Measurements from ENCODE around the gene DAAM2. TPM values are rescaled to one million over a fixed set of nuclear protein-coding genes. Genes with fewer than 3 reads are reported as not detected.

The DAAM2 gene
- polyA plus RNA-seq, 1 donor (not counting 4 experiments of a cell fraction or from before 2014, with no cell fraction given), result not detected

GRCh38 chr6:39927159-39927558, 135.0 kb downstream of the DAAM2 start:
- Histone ChIP-seq H2AFZ (ENCODE audit: control insufficient read depth, low read length) (no peak overlapping the region), H3K4me1 (ENCODE audit: control insufficient read depth, extremely low read depth, insufficient read depth, low read length) (peaks cover 15% of the 10 kb centered on the region), H3K9ac (ENCODE audit: control insufficient read depth, extremely low read depth, insufficient read depth, low read length) (no peak overlapping the region), H3K4me2 (ENCODE audit: control insufficient read depth, extremely low read depth, insufficient read depth, low read depth, low read length) (no peak overlapping the region), H3K9me1 (ENCODE audit: control insufficient read depth, extremely low read depth, insufficient read depth, low read length) (no peaks in the 10 kb centered on the region), H3K79me2 (ENCODE audit: control insufficient read depth, insufficient read depth, low read length) (no peaks in the 10 kb centered on the region), H3K36me3 (ENCODE audit: control insufficient read depth in 2 of 2, extremely low read depth in 1 of 2, insufficient read depth in 2 of 2, low read length in 2 of 2) (no peaks in the 10 kb centered on the region), H3K4me3 (ENCODE audit: control insufficient read depth in 2 of 3, extremely low read depth in 1 of 3, insufficient read depth in 2 of 3, low read depth in 1 of 3, low read length in 3 of 3) (no peak overlapping the region), H3K9me3 (ENCODE audit: control insufficient read depth, low read depth, low read length) (no peaks in the 10 kb centered on the region), H3K27ac (ENCODE audit: control insufficient read depth, insufficient read depth, low read length) (no peak overlapping the region), H3K27me3 (ENCODE audit: control insufficient read depth, extremely low read depth, insufficient read depth, low read length) (no peaks in the 10 kb centered on the region), H4K20me1 (ENCODE audit: control insufficient read depth, extremely low read depth, insufficient read depth, low read length) (no peaks in the 10 kb centered on the region)
- TF ChIP-seq CTCF (optimal IDR thresholded peaks at IDR 0.05 in 1 of 3, IDR thresholded peaks at IDR 0.05 in 1 of 3, conservative IDR thresholded peaks at IDR 0.05 in 1 of 3; ENCODE audit: extremely low read depth in 1 of 3, insufficient read depth in 2 of 3, low read length in 3 of 3) (no peak), EZH2 (IDR thresholded peaks at IDR 0.05; ENCODE audit: low read length) (no peak)
- FAIRE-seq, result no peak
- dilution Hi-C loops (cut with MboI; ENCODE audit: extremely low pct_ligation_motif_present, low sequenced_read_pairs), result no loop called here
- DNase-seq (ENCODE audit: low read depth, low spot score), result no peak

- DNase-seq (ENCODE audit: low read depth, low spot score), result no peak
- dilution Hi-C loops (cut with MboI; ENCODE audit: extremely low pct_ligation_motif_present, low sequenced_read_pairs), result no loop called here
- Histone ChIP-seq H3K4me2 (ENCODE audit: control insufficient read depth, extremely low read depth, insufficient read depth, low read depth, low read length) (no peak overlapping the region), H3K27me3 (ENCODE audit: control insufficient read depth, extremely low read depth, insufficient read depth, low read length) (peaks cover 4% of the 10 kb centered on the region), H3K27ac (ENCODE audit: control insufficient read depth, insufficient read depth, low read length) (no peak overlapping the region), H3K4me1 (ENCODE audit: control insufficient read depth, extremely low read depth, insufficient read depth, low read length) (peaks cover 3% of the 10 kb centered on the region), H2AFZ (ENCODE audit: control insufficient read depth, low read length) (no peak overlapping the region), H3K9me1 (ENCODE audit: control insufficient read depth, extremely low read depth, insufficient read depth, low read length) (no peaks in the 10 kb centered on the region), H3K36me3 (ENCODE audit: control insufficient read depth in 2 of 2, extremely low read depth in 1 of 2, insufficient read depth in 2 of 2, low read length in 2 of 2) (no peaks in the 10 kb centered on the region), H3K79me2 (ENCODE audit: control insufficient read depth, insufficient read depth, low read length) (no peaks in the 10 kb centered on the region), H3K4me3 (ENCODE audit: control insufficient read depth in 2 of 3, extremely low read depth in 1 of 3, insufficient read depth in 2 of 3, low read depth in 1 of 3, low read length in 3 of 3) (no peak overlapping the region), H3K9me3 (ENCODE audit: control insufficient read depth, low read depth, low read length) (no peaks in the 10 kb centered on the region), H4K20me1 (ENCODE audit: control insufficient read depth, extremely low read depth, insufficient read depth, low read length) (no peaks in the 10 kb centered on the region), H3K9ac (ENCODE audit: control insufficient read depth, extremely low read depth, insufficient read depth, low read length) (no peak overlapping the region)
- FAIRE-seq, result no peak
- TF ChIP-seq EZH2 (IDR thresholded peaks at IDR 0.05; ENCODE audit: low read length), result no peak
- TF ChIP-seq CTCF (optimal IDR thresholded peaks at IDR 0.05 in 1 of 3, IDR thresholded peaks at IDR 0.05 in 1 of 3, conservative IDR thresholded peaks at IDR 0.05 in 1 of 3; ENCODE audit: extremely low read depth in 1 of 3, insufficient read depth in 2 of 3, low read length in 3 of 3), result no peak
Measured at GRCh38 chr6:39929039-39929732, 137.0 kb downstream of the DAAM2 start.
